ENCODE results near the gene SERPINI1.
A peak's percentile ranks its signal among the peaks of the same experiment; 100 is the strongest.

Gene SERPINI1

DNA sequence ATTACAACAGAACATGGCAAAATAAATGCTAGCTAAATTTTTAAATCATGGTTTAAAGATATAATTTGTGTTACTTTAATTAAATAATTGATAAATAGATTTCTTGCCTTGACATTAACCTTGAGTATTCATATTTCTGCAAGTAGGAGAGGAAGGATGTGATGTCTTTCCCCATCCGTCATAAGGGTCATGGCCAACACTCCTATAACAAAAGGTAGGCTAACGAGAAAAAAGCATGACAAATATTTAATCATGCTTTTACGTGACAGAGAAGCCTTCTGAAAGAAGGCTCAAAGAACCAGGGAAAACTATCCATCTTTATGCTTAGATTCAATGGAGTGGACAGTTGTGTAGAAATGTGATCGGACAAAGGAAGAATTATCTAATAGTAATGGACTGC, 135.2 kb downstream of the SERPINI1 start:
- no peak for DNase-seq (ENCODE audit: low read depth)
- no peak overlapping the region for H3K4me3 ChIP-seq (ENCODE audit: low read length)
- TF ChIP-seq, protein P1, sequence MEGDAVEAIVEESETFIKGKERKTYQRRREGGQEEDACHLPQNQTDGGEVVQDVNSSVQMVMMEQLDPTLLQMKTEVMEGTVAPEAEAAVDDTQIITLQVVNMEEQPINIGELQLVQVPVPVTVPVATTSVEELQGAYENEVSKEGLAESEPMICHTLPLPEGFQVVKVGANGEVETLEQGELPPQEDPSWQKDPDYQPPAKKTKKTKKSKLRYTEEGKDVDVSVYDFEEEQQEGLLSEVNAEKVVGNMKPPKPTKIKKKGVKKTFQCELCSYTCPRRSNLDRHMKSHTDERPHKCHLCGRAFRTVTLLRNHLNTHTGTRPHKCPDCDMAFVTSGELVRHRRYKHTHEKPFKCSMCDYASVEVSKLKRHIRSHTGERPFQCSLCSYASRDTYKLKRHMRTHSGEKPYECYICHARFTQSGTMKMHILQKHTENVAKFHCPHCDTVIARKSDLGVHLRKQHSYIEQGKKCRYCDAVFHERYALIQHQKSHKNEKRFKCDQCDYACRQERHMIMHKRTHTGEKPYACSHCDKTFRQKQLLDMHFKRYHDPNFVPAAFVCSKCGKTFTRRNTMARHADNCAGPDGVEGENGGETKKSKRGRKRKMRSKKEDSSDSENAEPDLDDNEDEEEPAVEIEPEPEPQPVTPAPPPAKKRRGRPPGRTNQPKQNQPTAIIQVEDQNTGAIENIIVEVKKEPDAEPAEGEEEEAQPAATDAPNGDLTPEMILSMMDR (IDR thresholded peaks at IDR 0.05; ENCODE audit: insufficient read depth, low read depth, low read length, missing control alignments): no peak

DNA sequence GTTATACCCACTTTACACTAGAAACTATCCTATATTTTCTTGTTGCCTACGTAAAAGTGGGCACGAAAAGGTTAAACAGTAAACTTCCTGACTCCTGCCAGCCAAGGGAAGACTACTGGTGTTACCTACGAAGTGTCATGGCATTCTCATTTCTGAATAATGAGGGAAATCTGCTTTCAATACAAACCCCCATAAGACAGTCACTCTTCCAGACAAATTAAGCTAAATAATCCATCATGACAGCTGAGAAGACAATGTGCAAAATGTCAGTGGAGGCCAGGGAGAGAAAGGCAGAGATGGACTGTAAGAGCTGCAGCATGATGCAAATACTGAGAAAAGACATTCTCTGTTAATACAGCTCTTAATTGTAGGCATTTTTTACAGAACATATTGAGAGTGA, 136.5 kb downstream of the SERPINI1 start:
- no peak for DNase-seq (ENCODE audit: low read depth)

DNA sequence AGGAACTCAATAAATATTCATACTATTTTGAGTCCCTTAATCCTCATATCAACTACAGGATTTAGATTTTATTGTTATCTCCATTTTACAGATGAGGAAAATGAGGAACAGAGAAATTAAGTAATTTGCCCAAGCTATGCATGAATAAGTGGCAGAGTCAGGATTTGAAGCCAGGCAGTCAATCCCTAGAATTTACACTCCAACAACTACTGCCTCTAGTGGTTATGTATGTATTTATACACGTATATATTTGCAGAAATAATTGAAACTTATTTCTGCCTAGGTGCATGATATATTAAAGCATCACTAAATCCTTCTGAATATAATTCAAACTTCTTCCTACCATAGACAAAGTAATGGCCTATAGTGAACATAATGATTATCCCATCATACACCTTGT, 137.4 kb downstream of the SERPINI1 start:
- H3K4me3 ChIP-seq (ENCODE audit: low read length): no peak overlapping the region
- TF ChIP-seq, protein P1 (IDR thresholded peaks at IDR 0.05; ENCODE audit: insufficient read depth, low read depth, low read length, missing control alignments): peak; percentile 41
- no peak for DNase-seq (ENCODE audit: low read depth)

More for the DNA sequence above, 136.5 kb downstream of the SERPINI1 start:
- TF ChIP-seq, protein P1 (IDR thresholded peaks at IDR 0.05; ENCODE audit: insufficient read depth, low read depth, low read length, missing control alignments): no peak
- H3K4me3 ChIP-seq (ENCODE audit: low read length): no peak overlapping the region

DNA sequence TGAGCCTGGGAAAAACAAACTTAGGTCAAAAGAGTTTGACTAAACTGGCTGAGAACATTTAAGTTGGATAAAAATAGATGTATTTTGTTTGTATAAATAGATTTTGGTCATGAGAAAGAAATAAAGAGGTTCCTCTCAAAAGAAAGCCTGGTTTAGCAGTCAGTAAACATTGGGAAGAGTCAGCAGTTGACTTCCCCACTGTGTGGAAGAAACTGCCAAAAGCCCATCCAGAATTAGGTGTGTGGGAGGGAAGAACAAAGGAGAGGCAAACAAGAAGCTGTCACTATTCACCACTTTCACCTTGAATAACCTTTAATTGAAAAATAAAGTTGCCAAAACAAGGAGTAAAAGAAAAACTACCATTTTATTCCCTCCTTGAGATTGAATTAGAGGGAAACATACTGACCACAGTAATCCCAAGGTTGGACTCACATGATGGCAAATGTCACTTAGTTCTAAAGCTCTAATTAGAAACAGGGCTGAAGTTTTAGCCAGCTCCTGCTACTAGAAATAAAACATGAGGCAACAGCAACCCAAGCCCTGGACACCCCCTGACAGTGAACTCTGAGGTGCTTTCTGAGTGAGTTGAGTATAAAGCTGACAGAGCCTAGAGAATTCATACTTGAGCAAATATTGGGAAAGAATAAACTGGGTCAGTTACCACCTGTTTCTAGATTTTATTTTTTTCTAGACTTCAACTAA, 139.3 kb downstream of the SERPINI1 start:
- no peak for DNase-seq (ENCODE audit: low read depth)
- H3K4me3 ChIP-seq (ENCODE audit: low read length): no peak overlapping the region
- TF ChIP-seq, protein P1 (IDR thresholded peaks at IDR 0.05; ENCODE audit: insufficient read depth, low read depth, low read length, missing control alignments): no peak
